Activated naive CD4-positive, alpha-beta T cell treated with anti-CD3 and anti-CD28 coated beads, Interleukin-2, amount 10 ng/mL, durations not matched to agents 7 days and 5 days (primary cell): ENCODE data around the gene NOS1AP.
A peak's percentile ranks its signal among the peaks of the same experiment; 100 is the strongest.

ENCODE experiments used
- CTCF ChIA-PET: fragments of 350-600 bp; sonication (Branson Sonifier 250); formaldehyde crosslinking; loops from one replicate; lab custom pipeline; 2021; ENCODE audit warnings: antibody characterized with exemption; lab: Charles Lee
- DNase-seq: peaks from one replicate; pipeline ENCODE4 v3.0.0-alpha.2; 2020
- H3K27ac Mint-ChIP-seq: one replicate; pipeline ENCODE4 v1.8.0; 2021; ENCODE audit warnings: mild to moderate bottlenecking, moderate library complexity, mixed read lengths
- H3K27me3 Mint-ChIP-seq: one replicate; pipeline ENCODE4 v1.8.0; 2021; ENCODE audit warnings: mild to moderate bottlenecking, mixed read lengths
- H3K36me3 Mint-ChIP-seq: one replicate; pipeline ENCODE4 v1.8.0; 2021; ENCODE audit warnings: mixed read lengths
- H3K4me1 Mint-ChIP-seq: one replicate; pipeline ENCODE4 v1.8.0; 2021; ENCODE audit warnings: mixed read lengths
- H3K4me3 Mint-ChIP-seq: one replicate; pipeline ENCODE4 v1.8.0; 2021; ENCODE audit warnings: mild to moderate bottlenecking, moderate library complexity, mixed read lengths
- H3K9me3 Mint-ChIP-seq: one replicate; pipeline ENCODE4 v1.8.0; 2021; ENCODE audit warnings: mixed read lengths

NOS1AP gene

GRCh38 chr1:162385280-162385623, 315.8 kb downstream of the NOS1AP start:
- H3K4me1 Mint-ChIP-seq, result peaks cover 4% of the 10 kb centered on the region
- CTCF ChIA-PET, result interaction anchor here (1.3 kb wide), 1 partner anchor 329 kb away, joined by 3 read pairs; no protein-coding TSS in a partner anchor
- no peak overlapping the region for H3K4me3 Mint-ChIP-seq
- H3K27me3 Mint-ChIP-seq, result peaks cover 19% of the 10 kb centered on the region
- no peak for DNase-seq
- H3K27ac Mint-ChIP-seq, result no peak overlapping the region
- no peaks in the 10 kb centered on the region for H3K9me3 Mint-ChIP-seq
- H3K36me3 Mint-ChIP-seq, result no peaks in the 10 kb centered on the region

- no peaks in the 10 kb centered on the region for H3K9me3 Mint-ChIP-seq
- peaks cover 4% of the 10 kb centered on the region for H3K4me1 Mint-ChIP-seq
- no peaks in the 10 kb centered on the region for H3K36me3 Mint-ChIP-seq
- CTCF ChIA-PET, result interaction anchor here (1.3 kb wide), 1 partner anchor 330 kb away, joined by 3 read pairs; no protein-coding TSS in a partner anchor
- DNase-seq, result no peak
- H3K4me3 Mint-ChIP-seq, result no peak overlapping the region
- peaks cover 23% of the 10 kb centered on the region for H3K27me3 Mint-ChIP-seq
- H3K27ac Mint-ChIP-seq, result no peak overlapping the region
Measured at GRCh38 chr1:162385702-162386101, 316.2 kb downstream of the NOS1AP start.

- CTCF ChIA-PET, result interaction anchor here (1.3 kb wide), 1 partner anchor 330 kb away, joined by 3 read pairs; no protein-coding TSS in a partner anchor
- no peaks in the 10 kb centered on the region for H3K9me3 Mint-ChIP-seq
Measured at GRCh38 chr1:162386292-162387225, 317.1 kb downstream of the NOS1AP start.

GRCh38 chr1:162387226-162388082, 318.0 kb downstream of the NOS1AP start:
- peaks cover 4% of the 10 kb centered on the region for H3K4me1 Mint-ChIP-seq
- peaks cover 26% of the 10 kb centered on the region for H3K27me3 Mint-ChIP-seq
- H3K36me3 Mint-ChIP-seq, result no peaks in the 10 kb centered on the region
- no peak overlapping the region for H3K27ac Mint-ChIP-seq
- no peaks in the 10 kb centered on the region for H3K9me3 Mint-ChIP-seq
- H3K4me3 Mint-ChIP-seq, result no peak overlapping the region
- CTCF ChIA-PET, result no interaction called here
- no peak for DNase-seq

More at GRCh38 chr1:162386292-162387225, 317.1 kb downstream of the NOS1AP start:
- H3K27ac Mint-ChIP-seq, result no peak overlapping the region
- peaks cover 26% of the 10 kb centered on the region for H3K27me3 Mint-ChIP-seq
- DNase-seq, result no peak
- no peaks in the 10 kb centered on the region for H3K36me3 Mint-ChIP-seq
- H3K4me3 Mint-ChIP-seq, result no peak overlapping the region
- H3K4me1 Mint-ChIP-seq, result peaks cover 4% of the 10 kb centered on the region

- Mint-ChIP-seq H3K4me1 (peaks cover 4% of the 10 kb centered on the region), H3K27ac (no peak overlapping the region), H3K36me3 (no peaks in the 10 kb centered on the region), H3K9me3 (no peaks in the 10 kb centered on the region), H3K27me3 (peaks cover 26% of the 10 kb centered on the region), H3K4me3 (no peak overlapping the region)
- no peak for DNase-seq
- CTCF ChIA-PET, result interaction anchor here (2.1 kb wide), 1 partner anchor 332 kb away, joined by 7 read pairs; no protein-coding TSS in a partner anchor
Measured at GRCh38 chr1:162388083-162388594, 318.6 kb downstream of the NOS1AP start.

GRCh38 chr1:162388615-162389014, 319.1 kb downstream of the NOS1AP start:
- CTCF ChIA-PET, result interaction anchor here (1.2 to 2.1 kb wide), 2 partner anchors 23 to 332 kb away, joined by 5 to 7 read pairs; no protein-coding TSS in a partner anchor
- no peaks in the 10 kb centered on the region for H3K9me3 Mint-ChIP-seq
- H3K4me3 Mint-ChIP-seq, result no peak overlapping the region
- peaks cover 26% of the 10 kb centered on the region for H3K27me3 Mint-ChIP-seq
- H3K36me3 Mint-ChIP-seq, result no peaks in the 10 kb centered on the region
- DNase-seq, result no peak
- no peak overlapping the region for H3K27ac Mint-ChIP-seq
- H3K4me1 Mint-ChIP-seq, result peaks cover 4% of the 10 kb centered on the region

GRCh38 chr1:162389021-162389818, 319.7 kb downstream of the NOS1AP start:
- H3K36me3 Mint-ChIP-seq, result no peaks in the 10 kb centered on the region

GRCh38 chr1:162389971-162390370, 320.5 kb downstream of the NOS1AP start:
- H3K27me3 Mint-ChIP-seq, result peaks cover 26% of the 10 kb centered on the region
- no peak overlapping the region for H3K4me3 Mint-ChIP-seq
- H3K4me1 Mint-ChIP-seq, result peaks cover 4% of the 10 kb centered on the region
- DNase-seq, result no peak
- no peak overlapping the region for H3K27ac Mint-ChIP-seq
- H3K36me3 Mint-ChIP-seq, result no peaks in the 10 kb centered on the region
- H3K9me3 Mint-ChIP-seq, result no peaks in the 10 kb centered on the region
- CTCF ChIA-PET, result interaction anchor here (1.1 to 2.1 kb wide), 3 partner anchors 24 to 597 kb away, joined by 3 to 7 read pairs (median 5); no protein-coding TSS in a partner anchor

More at GRCh38 chr1:162389021-162389818, 319.7 kb downstream of the NOS1AP start:
- H3K27me3 Mint-ChIP-seq, result peaks cover 26% of the 10 kb centered on the region
- H3K27ac Mint-ChIP-seq, result no peak overlapping the region
- CTCF ChIA-PET, result interaction anchor here (1.2 to 2.1 kb wide), 2 partner anchors 24 to 333 kb away, joined by 5 to 7 read pairs; no protein-coding TSS in a partner anchor
- H3K4me1 Mint-ChIP-seq, result peaks cover 4% of the 10 kb centered on the region
- no peak overlapping the region for H3K4me3 Mint-ChIP-seq
- no peak for DNase-seq
- no peaks in the 10 kb centered on the region for H3K9me3 Mint-ChIP-seq

- no peak overlapping the region for H3K4me3 Mint-ChIP-seq
- no peaks in the 10 kb centered on the region for H3K9me3 Mint-ChIP-seq
- CTCF ChIA-PET, result interaction anchor here (1.1 to 2.1 kb wide), 5 partner anchors 11 to 598 kb away, joined by 3 to 10 read pairs (median 6); no protein-coding TSS in a partner anchor
- H3K4me1 Mint-ChIP-seq, result peaks cover 4% of the 10 kb centered on the region
- H3K36me3 Mint-ChIP-seq, result no peaks in the 10 kb centered on the region
- no peak overlapping the region for H3K27ac Mint-ChIP-seq
- DNase-seq, result no peak
- H3K27me3 Mint-ChIP-seq, result peaks cover 26% of the 10 kb centered on the region
Measured at GRCh38 chr1:162390396-162391185, 321.1 kb downstream of the NOS1AP start.

- Mint-ChIP-seq H3K27me3 (peaks cover 30% of the 10 kb centered on the region), H3K36me3 (no peaks in the 10 kb centered on the region), H3K4me3 (no peak overlapping the region), H3K4me1 (peaks cover 4% of the 10 kb centered on the region), H3K27ac (no peak overlapping the region), H3K9me3 (no peaks in the 10 kb centered on the region)
- peak; percentile 41 for DNase-seq
- CTCF ChIA-PET, result interaction anchor here (0.6 to 2.1 kb wide), 8 partner anchors 11 to 599 kb away, joined by 3 to 10 read pairs (median 4); partner anchors contain the start of genes C1orf226 and NOS1AP
Measured at GRCh38 chr1:162391790-162392563, 322.5 kb downstream of the NOS1AP start.

- Mint-ChIP-seq H3K4me3 (no peak overlapping the region), H3K27ac (no peak overlapping the region), H3K9me3 (no peaks in the 10 kb centered on the region), H3K4me1 (no peaks in the 10 kb centered on the region), H3K36me3 (no peaks in the 10 kb centered on the region), H3K27me3 (peaks cover 19% of the 10 kb centered on the region)
- DNase-seq, result no peak
- CTCF ChIA-PET, result no interaction called here
Measured at GRCh38 chr1:162396201-162396906, 326.9 kb downstream of the NOS1AP start.
